ENCODE measurements around the gene FAM9A. TPM values are rescaled to one million over a fixed set of nuclear protein-coding genes. Genes with fewer than 3 reads are reported as not detected.
A peak's percentile ranks its signal among the peaks of the same experiment; 100 is the strongest.

The FAM9A gene
- total and polyA plus RNA-seq, 2 of the 8 experiments (the other 6 are each of a cell fraction or from before 2014, with no cell fraction given) = not detected

GRCh38 chrX:8783097-8783713 lies 18.0 kb downstream of the FAM9A start:
- ChIA-PET POLR2A (ENCODE audit: partially characterized antibody) (no interaction called here), CTCF (ENCODE audit: partially characterized antibody) (interaction anchor here (0.8 to 1.5 kb wide), 5 partner anchors 10 to 31 kb away, joined by 3 to 6 read pairs (median 3); no protein-coding TSS in a partner anchor)
- Histone ChIP-seq H3K23ac (ENCODE audit: insufficient read length) (no peak overlapping the region), H3K4me2 (ENCODE audit: insufficient read depth in 1 of 2, low read depth in 2 of 2, low read length in 2 of 2) (peak overlapping the region in 1 of 2 experiments; percentile 0; a peak in 1 of 4 replicates), H4K5ac (ENCODE audit: insufficient read length, low read depth, low read length) (no peak overlapping the region), H3K4me1 (replicated peaks in 1 of 4; ENCODE audit: control insufficient read depth in 3 of 4, insufficient read depth in 4 of 4, low read length in 3 of 4) (no peaks in the 10 kb centered on the region; a peak in 1 of 7 replicates), H2BK15ac (ENCODE audit: low read length) (no peak overlapping the region), H3K79me1 (ENCODE audit: low read depth, low read length) (no peaks in the 10 kb centered on the region), H4K20me1 (replicated peaks in 1 of 2; ENCODE audit: control insufficient read depth in 1 of 2, insufficient read depth in 2 of 2, low read length in 2 of 2) (no peaks in the 10 kb centered on the region), H3K4ac (replicated peaks; ENCODE audit: insufficient read length, low read depth, low read length) (no peak overlapping the region), H3K4me3 (ENCODE audit: extremely low read depth in 1 of 4, insufficient read depth in 2 of 4, low read depth in 3 of 4, low read length in 4 of 4) (no peak overlapping the region), H2AK5ac (ENCODE audit: low read depth, low read length) (no peak overlapping the region), H3K18ac (ENCODE audit: extremely low read depth, low read length) (no peak overlapping the region), H2AFZ (ENCODE audit: low read length) (peak overlapping the region; percentile 73; the same call in 1 of the 2 replicates), H3K14ac (ENCODE audit: insufficient read length) (no peak overlapping the region), H2BK12ac (ENCODE audit: low read depth, low read length) (0 out of 2 replicates have a peak overlapping the region, but pooled peaks have one; percentile 27), H3K23me2 (ENCODE audit: low read depth, low read length) (no peaks in the 10 kb centered on the region), H2BK120ac (replicated peaks; ENCODE audit: low read depth, low read length) (no peak overlapping the region), H3K9me3 (ENCODE audit: insufficient read depth in 2 of 2, low read depth in 1 of 2, low read length in 1 of 2) (no peaks in the 10 kb centered on the region), H3K27ac (ENCODE audit: low read depth, low read length) (no peak overlapping the region), H2BK5ac (ENCODE audit: low read depth, low read length) (no peak overlapping the region), H2BK20ac (ENCODE audit: low read length) (no peak overlapping the region), H3K79me2 (ENCODE audit: control insufficient read depth in 1 of 2, insufficient read depth in 2 of 2, low read length in 2 of 2) (no peaks in the 10 kb centered on the region), H3K56ac (replicated peaks; ENCODE audit: insufficient read length, low read depth, low read length) (no peak overlapping the region), H3K27me3 (replicated peaks in 1 of 4; ENCODE audit: control insufficient read depth in 3 of 4, extremely low read depth in 1 of 4, insufficient read depth in 3 of 4, low read length in 3 of 4) (no peaks in the 10 kb centered on the region), H3K9ac (replicated peaks in 1 of 4; ENCODE audit: extremely low read depth in 1 of 4, low read depth in 3 of 4, low read length in 3 of 4) (no peak overlapping the region), H3K36me3 (ENCODE audit: control insufficient read depth in 2 of 4, insufficient read depth in 4 of 4, low read length in 3 of 4) (no peaks in the 10 kb centered on the region), H4K8ac (ENCODE audit: extremely low read depth, insufficient read depth, low read length) (no peak overlapping the region), H4K91ac (replicated peaks; ENCODE audit: insufficient read length, low read length) (no peak overlapping the region)
- DNase-seq (ENCODE audit: low read depth in 1 of 2, low spot score in 2 of 2) = peak; percentile 10 to 71
- no peak for FAIRE-seq
- 50% methylated on average over 15 of the region's 32 CpGs; no CpG with 5 or more reads in 1 of the 2 experiments for WGBS, 2 experiments (ENCODE audit: extremely low coverage in 1 of 2, insufficient coverage in 1 of 2, insufficient read length in 1 of 2, insufficient replicate concordance in 2 of 2, low coverage in 1 of 2, low lambda C conversion rate in 2 of 2, missing lambda C conversion rate in 1 of 2)
- peak; percentile 83; the same call in 1 of the 2 replicates for TF ChIP-seq YY1 (IDR thresholded peaks at IDR 0.05; ENCODE audit: low read depth, low read length)
- TF ChIP-seq CTCF (IDR thresholded peaks at IDR 0.05; ENCODE audit: control extremely low read depth in 1 of 3, insufficient read depth in 1 of 3, low read depth in 1 of 3, low read length in 3 of 3) = peak; percentile 59 to 66 (median 64)
- no peak for TF ChIP-seq BACH1 (IDR thresholded peaks at IDR 0.05; ENCODE audit: low read length)
- TF ChIP-seq KDM5A (IDR thresholded peaks at IDR 0.05; ENCODE audit: low read length) = no peak
- peak; percentile 62 to 73 for TF ChIP-seq RAD21 (IDR thresholded peaks at IDR 0.05 in 1 of 2, conservative IDR thresholded peaks at IDR 0.05 in 1 of 2; ENCODE audit: low read depth in 2 of 2, low read length in 2 of 2)

All from H1 (cell line).